ENCODE data around the gene WDFY4.

The WDFY4 gene

GRCh38 chr10:48924988-48925387 is 240.3 kb downstream of the WDFY4 start:
- Histone ChIP-seq H3K4me2 (ENCODE audit: low read depth, low read length, poor library complexity, severe bottlenecking) (no peak overlapping the region), H2AFZ (ENCODE audit: low read length) (no peak overlapping the region), H3K4me3 (ENCODE audit: low read length, poor library complexity, severe bottlenecking) (no peak overlapping the region), H3K9ac (ENCODE audit: low read depth, low read length, poor library complexity, severe bottlenecking) (no peak overlapping the region), H3K27me3 (ENCODE audit: insufficient read depth, low read length, poor library complexity, severe bottlenecking) (no peaks in the 10 kb centered on the region), H3K9me2 (replicated peaks; ENCODE audit: low read depth, low read length) (no peaks in the 10 kb centered on the region), H3K36me3 (ENCODE audit: insufficient read depth, low read length) (no peaks in the 10 kb centered on the region), H3K79me2 (ENCODE audit: insufficient read depth, low read length) (no peaks in the 10 kb centered on the region), H3F3A (ENCODE audit: low read depth) (no peaks in the 10 kb centered on the region), H3K4me1 (ENCODE audit: insufficient read depth, low read length, poor library complexity, severe bottlenecking) (no peaks in the 10 kb centered on the region), H4K20me1 (ENCODE audit: insufficient read depth, low read length, poor library complexity, severe bottlenecking) (no peaks in the 10 kb centered on the region), H3K9me3 (ENCODE audit: insufficient read depth, low read depth, low read length) (no peaks in the 10 kb centered on the region)
- TF ChIP-seq EZH2phosphoT487 (IDR thresholded peaks at IDR 0.05; ENCODE audit: borderline replicate concordance) (no peak), CTCF (conservative IDR thresholded peaks at IDR 0.05; ENCODE audit: low read length) (no peak)

GRCh38 chr10:48926255-48926654 is 241.6 kb downstream of the WDFY4 start:
- no peaks in the 10 kb centered on the region for H3K4me1 ChIP-seq (ENCODE audit: insufficient read depth, low read length, poor library complexity, severe bottlenecking)
- no peak overlapping the region for H3K4me3 ChIP-seq (ENCODE audit: low read length, poor library complexity, severe bottlenecking)
- TF ChIP-seq EZH2phosphoT487 (IDR thresholded peaks at IDR 0.05; ENCODE audit: borderline replicate concordance): no peak
- no peak for TF ChIP-seq CTCF (conservative IDR thresholded peaks at IDR 0.05; ENCODE audit: low read length)

GRCh38 chr10:48926764-48927540 is 242.3 kb downstream of the WDFY4 start:
- Histone ChIP-seq H3K9ac (ENCODE audit: low read depth, low read length, poor library complexity, severe bottlenecking) (no peak overlapping the region), H3K9me3 (ENCODE audit: insufficient read depth, low read depth, low read length) (no peaks in the 10 kb centered on the region), H3K4me1 (ENCODE audit: insufficient read depth, low read length, poor library complexity, severe bottlenecking) (no peaks in the 10 kb centered on the region), H3K4me3 (ENCODE audit: low read length, poor library complexity, severe bottlenecking) (no peak overlapping the region), H3K79me2 (ENCODE audit: insufficient read depth, low read length) (no peaks in the 10 kb centered on the region), H3K4me2 (ENCODE audit: low read depth, low read length, poor library complexity, severe bottlenecking) (no peak overlapping the region), H3K27me3 (ENCODE audit: insufficient read depth, low read length, poor library complexity, severe bottlenecking) (no peaks in the 10 kb centered on the region), H3K9me2 (replicated peaks; ENCODE audit: low read depth, low read length) (no peaks in the 10 kb centered on the region), H4K20me1 (ENCODE audit: insufficient read depth, low read length, poor library complexity, severe bottlenecking) (no peaks in the 10 kb centered on the region), H2AFZ (ENCODE audit: low read length) (no peak overlapping the region), H3F3A (ENCODE audit: low read depth) (no peaks in the 10 kb centered on the region), H3K36me3 (ENCODE audit: insufficient read depth, low read length) (no peaks in the 10 kb centered on the region)
- TF ChIP-seq CTCF (conservative IDR thresholded peaks at IDR 0.05; ENCODE audit: low read length) (no peak), EZH2phosphoT487 (IDR thresholded peaks at IDR 0.05; ENCODE audit: borderline replicate concordance) (no peak)

More at GRCh38 chr10:48926255-48926654, 241.6 kb downstream of the WDFY4 start:
- Histone ChIP-seq H3F3A (ENCODE audit: low read depth) (no peaks in the 10 kb centered on the region), H3K27me3 (ENCODE audit: insufficient read depth, low read length, poor library complexity, severe bottlenecking) (no peaks in the 10 kb centered on the region), H3K36me3 (ENCODE audit: insufficient read depth, low read length) (no peaks in the 10 kb centered on the region), H3K79me2 (ENCODE audit: insufficient read depth, low read length) (no peaks in the 10 kb centered on the region), H3K9me3 (ENCODE audit: insufficient read depth, low read depth, low read length) (no peaks in the 10 kb centered on the region), H3K4me2 (ENCODE audit: low read depth, low read length, poor library complexity, severe bottlenecking) (no peak overlapping the region), H3K9ac (ENCODE audit: low read depth, low read length, poor library complexity, severe bottlenecking) (no peak overlapping the region), H2AFZ (ENCODE audit: low read length) (no peak overlapping the region), H3K9me2 (replicated peaks; ENCODE audit: low read depth, low read length) (no peaks in the 10 kb centered on the region), H4K20me1 (ENCODE audit: insufficient read depth, low read length, poor library complexity, severe bottlenecking) (no peaks in the 10 kb centered on the region)
